Sigmoid colon (tissue), 4 donors: ENCODE data around the gene GREB1L.

Experiments used
- EP300 ChIP-seq, 4 donors: sonication (generic); formaldehyde crosslinking; IDR thresholded peaks; one replicate each; pipeline ENCODE4 v1.6.1; 2017; ENCODE audit warnings: antibody characterized with exemption in 4 of 4
- POLR2A ChIP-seq, 2 donors: fragments of 450-650 bp; IDR thresholded peaks; one replicate each; pipeline ENCODE4 v1.6.1; 2016; ENCODE audit warnings: antibody characterized with exemption in 2 of 2, mild to moderate bottlenecking in 2 of 2, moderate library complexity in 2 of 2
- POLR2AphosphoS5 ChIP-seq, 4 donors: sonication (generic); formaldehyde crosslinking; IDR thresholded peaks; one replicate each; pipeline ENCODE4 v1.6.1; 2017; ENCODE audit warnings: antibody characterized with exemption in 4 of 4
- TF ChIP-seq, protein P1 (sequence below), 4 experiments: fragments of 450-650 bp in 3 of 4; fragments of 200-600 bp in 1 of 4; IDR thresholded peaks; one replicate each; pipeline ENCODE4 v1.5.1; 2016 to 2019; ENCODE audit warnings: antibody characterized with exemption in 4 of 4, mild to moderate bottlenecking in 3 of 4, moderate library complexity in 2 of 4

DNA sequence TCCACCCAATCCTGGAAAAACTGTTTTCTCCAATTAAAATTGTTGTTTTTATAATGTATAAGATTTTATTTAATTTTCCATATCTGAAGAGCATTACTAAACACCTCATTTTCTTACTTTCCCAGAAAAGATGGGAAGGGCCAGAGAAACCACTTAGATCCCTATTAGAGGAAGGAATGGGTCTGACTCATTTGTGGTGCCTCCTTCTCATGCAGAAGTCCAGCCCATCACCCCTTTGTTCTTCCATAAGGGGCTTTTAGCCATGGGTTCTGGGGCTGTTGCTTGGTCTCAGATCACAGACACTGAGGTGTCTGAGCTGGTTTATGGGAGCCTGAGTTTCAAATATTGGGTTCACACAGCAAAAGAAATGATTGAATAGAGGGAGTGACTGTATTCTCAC lies 206.3 kb downstream of the GREB1L start:
- TF ChIP-seq, protein P1, sequence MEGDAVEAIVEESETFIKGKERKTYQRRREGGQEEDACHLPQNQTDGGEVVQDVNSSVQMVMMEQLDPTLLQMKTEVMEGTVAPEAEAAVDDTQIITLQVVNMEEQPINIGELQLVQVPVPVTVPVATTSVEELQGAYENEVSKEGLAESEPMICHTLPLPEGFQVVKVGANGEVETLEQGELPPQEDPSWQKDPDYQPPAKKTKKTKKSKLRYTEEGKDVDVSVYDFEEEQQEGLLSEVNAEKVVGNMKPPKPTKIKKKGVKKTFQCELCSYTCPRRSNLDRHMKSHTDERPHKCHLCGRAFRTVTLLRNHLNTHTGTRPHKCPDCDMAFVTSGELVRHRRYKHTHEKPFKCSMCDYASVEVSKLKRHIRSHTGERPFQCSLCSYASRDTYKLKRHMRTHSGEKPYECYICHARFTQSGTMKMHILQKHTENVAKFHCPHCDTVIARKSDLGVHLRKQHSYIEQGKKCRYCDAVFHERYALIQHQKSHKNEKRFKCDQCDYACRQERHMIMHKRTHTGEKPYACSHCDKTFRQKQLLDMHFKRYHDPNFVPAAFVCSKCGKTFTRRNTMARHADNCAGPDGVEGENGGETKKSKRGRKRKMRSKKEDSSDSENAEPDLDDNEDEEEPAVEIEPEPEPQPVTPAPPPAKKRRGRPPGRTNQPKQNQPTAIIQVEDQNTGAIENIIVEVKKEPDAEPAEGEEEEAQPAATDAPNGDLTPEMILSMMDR (IDR thresholded peaks at IDR 0.05), result no peak
- TF ChIP-seq POLR2A (IDR thresholded peaks at IDR 0.05) (no peak), EP300 (IDR thresholded peaks at IDR 0.05) (no peak), POLR2AphosphoS5 (IDR thresholded peaks at IDR 0.05) (no peak)
